Measurements from ENCODE around the gene BAHCC1.

BAHCC1 gene

GRCh38 chr17:81428948-81429774, 33.9 kb downstream of the BAHCC1 start:
- no peak for DNase-seq (ENCODE audit: insufficient read length)
- FAIRE-seq = no peak
- TF ChIP-seq TAF1 (IDR thresholded peaks at IDR 0.05; ENCODE audit: borderline replicate concordance, low read depth, low read length) (no peak), POLR2A (IDR thresholded peaks at IDR 0.05; ENCODE audit: low read depth, low read length) (no peak)

DNA sequence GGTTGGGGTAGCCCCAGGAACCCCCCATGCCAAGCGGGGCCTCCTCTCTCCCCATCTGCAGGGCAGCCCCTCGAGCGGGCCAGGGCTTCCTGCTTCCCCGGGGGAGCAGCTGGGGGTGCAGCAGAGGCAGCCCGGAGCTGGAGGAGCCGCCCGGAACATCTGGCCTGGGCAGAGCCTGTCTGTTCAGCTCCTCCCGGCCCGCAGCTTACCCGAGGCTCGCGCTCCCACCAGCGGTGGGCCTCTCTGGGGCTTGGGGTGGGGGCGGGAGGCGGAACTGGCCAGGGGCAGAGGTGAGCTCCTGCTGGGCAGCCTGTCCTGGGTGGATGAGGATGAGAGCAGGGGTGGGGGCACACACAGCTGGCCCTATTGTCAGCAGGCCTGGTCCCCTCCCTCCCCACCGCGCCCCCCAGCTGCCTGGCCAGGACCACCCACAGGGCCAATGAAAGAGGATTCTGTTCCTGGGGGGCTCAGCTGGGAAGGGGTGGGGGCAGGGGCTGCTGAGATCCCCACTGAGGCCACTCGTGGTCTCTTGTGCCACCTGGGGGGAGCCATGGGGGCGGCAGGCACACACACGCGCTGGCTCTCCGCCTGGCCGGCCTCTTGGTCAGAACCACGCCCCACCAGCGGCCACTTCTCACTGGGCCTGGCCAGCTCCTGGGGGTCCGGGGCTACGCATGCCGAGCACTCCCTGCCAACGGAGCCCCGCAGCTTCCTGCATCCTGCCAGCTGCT, 34.7 kb downstream of the BAHCC1 start:
- DNase-seq (ENCODE audit: insufficient read length) = no peak
- FAIRE-seq = no peak

GRCh38 chr17:81431545-81432482, 36.6 kb downstream of the BAHCC1 start:
- TF ChIP-seq TAF1 (IDR thresholded peaks at IDR 0.05; ENCODE audit: borderline replicate concordance, low read depth, low read length) (no peak), POLR2A (IDR thresholded peaks at IDR 0.05; ENCODE audit: low read depth, low read length) (no peak), POLR2AphosphoS5 (IDR thresholded peaks at IDR 0.05; ENCODE audit: low read depth, low read length) (no peak)
- FAIRE-seq (no peak), DNase-seq (ENCODE audit: insufficient read length) (no peak)

More for the DNA sequence above, 34.7 kb downstream of the BAHCC1 start:
- TF ChIP-seq POLR2A (IDR thresholded peaks at IDR 0.05; ENCODE audit: low read depth, low read length) (no peak), TAF1 (IDR thresholded peaks at IDR 0.05; ENCODE audit: borderline replicate concordance, low read depth, low read length) (no peak), POLR2AphosphoS5 (IDR thresholded peaks at IDR 0.05; ENCODE audit: low read depth, low read length) (no peak)

DNA sequence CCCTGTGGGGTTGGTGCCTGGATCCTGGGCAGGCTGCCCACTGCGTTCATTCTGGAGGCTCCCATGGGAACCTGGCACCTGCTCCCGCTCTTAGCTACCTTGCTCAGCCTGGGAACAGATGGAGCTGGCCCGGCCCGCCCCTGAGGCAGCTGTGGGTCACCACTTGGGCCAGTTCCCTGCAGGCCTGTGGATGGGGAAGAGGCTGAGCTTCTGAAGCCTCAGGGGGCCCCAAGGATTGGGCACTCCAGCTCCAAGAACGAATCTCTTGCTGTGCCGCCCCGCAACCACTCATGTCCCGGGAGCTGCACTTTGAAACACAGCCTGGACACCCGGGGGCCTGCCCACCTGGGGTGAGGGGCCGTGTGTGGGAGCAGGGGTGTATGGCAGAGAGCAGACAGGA, 37.7 kb downstream of the BAHCC1 start:
- DNase-seq (ENCODE audit: insufficient read length) (no peak), FAIRE-seq (no peak)
- TF ChIP-seq POLR2AphosphoS5 (IDR thresholded peaks at IDR 0.05; ENCODE audit: low read depth, low read length) (no peak), POLR2A (IDR thresholded peaks at IDR 0.05; ENCODE audit: low read depth, low read length) (no peak), TAF1 (IDR thresholded peaks at IDR 0.05; ENCODE audit: borderline replicate concordance, low read depth, low read length) (no peak)

DNA sequence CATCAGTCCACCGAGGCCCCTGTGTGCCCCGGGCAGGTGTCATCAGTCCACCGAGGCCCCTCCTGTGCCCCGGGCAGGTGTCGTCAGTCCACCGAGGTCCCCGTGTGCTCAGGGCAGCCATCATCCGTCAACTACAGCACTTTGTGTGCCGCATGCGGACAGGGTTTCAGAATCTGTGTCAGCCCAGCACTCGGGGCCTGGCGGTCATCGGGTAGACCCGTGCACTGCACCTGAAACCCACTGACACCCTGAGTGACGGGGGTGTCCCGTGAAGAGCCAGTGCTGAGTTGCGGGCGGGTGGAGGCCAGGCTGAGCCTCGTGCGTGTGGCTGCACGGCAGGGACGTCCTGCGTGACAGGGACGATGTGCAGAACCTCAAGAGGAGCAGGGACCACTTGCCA, 38.4 kb downstream of the BAHCC1 start:
- TF ChIP-seq POLR2A (IDR thresholded peaks at IDR 0.05; ENCODE audit: low read depth, low read length) = no peak
- no peak for TF ChIP-seq POLR2AphosphoS5 (IDR thresholded peaks at IDR 0.05; ENCODE audit: low read depth, low read length)
- no peak for TF ChIP-seq TAF1 (IDR thresholded peaks at IDR 0.05; ENCODE audit: borderline replicate concordance, low read depth, low read length)
- FAIRE-seq (no peak), DNase-seq (ENCODE audit: insufficient read length) (no peak)

GRCh38 chr17:81434072-81434471, 38.8 kb downstream of the BAHCC1 start:
- TF ChIP-seq POLR2AphosphoS5 (IDR thresholded peaks at IDR 0.05; ENCODE audit: low read depth, low read length) (no peak), POLR2A (IDR thresholded peaks at IDR 0.05; ENCODE audit: low read depth, low read length) (no peak), TAF1 (IDR thresholded peaks at IDR 0.05; ENCODE audit: borderline replicate concordance, low read depth, low read length) (no peak)
- FAIRE-seq = no peak
- DNase-seq (ENCODE audit: insufficient read length) = no peak

DNA sequence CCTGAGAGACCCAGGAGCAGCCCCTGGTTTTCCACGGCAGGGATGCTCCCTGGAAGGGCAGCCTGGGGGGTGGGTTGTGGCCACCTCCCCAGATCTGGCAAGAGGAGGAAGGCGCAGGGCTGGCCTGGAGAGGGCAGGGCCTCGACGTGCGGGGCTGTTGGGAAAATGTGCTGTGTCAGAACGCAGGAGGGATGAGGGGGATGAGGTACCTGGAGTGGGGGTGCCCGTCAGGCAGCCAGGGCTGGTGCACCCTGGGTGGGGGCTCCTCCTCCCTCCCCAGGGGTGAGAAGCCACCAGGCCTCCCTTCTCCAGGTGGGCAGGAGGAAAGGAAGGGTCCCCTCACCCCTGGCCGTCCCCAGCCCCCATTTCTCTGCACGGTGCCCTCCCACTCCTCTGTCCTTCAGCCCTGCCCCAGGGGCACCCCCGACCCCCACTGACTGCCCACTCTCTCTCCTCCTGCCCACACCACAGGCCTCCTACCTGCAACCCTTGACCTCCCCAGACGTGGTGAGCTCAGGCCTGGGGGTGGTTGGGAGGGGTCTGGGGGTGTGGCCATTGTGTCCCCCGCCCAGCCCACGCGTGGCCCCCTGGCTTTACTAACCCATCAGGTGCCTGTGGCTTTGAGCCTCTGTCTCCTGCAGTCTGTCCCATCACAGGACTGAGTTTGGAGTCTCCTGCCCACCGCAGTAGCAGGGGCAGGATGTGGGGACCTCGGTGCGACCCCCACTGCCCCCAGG, 39.6 kb downstream of the BAHCC1 start:
- no peak for TF ChIP-seq POLR2AphosphoS5 (IDR thresholded peaks at IDR 0.05; ENCODE audit: low read depth, low read length)
- no peak for TF ChIP-seq POLR2A (IDR thresholded peaks at IDR 0.05; ENCODE audit: low read depth, low read length)
- TF ChIP-seq TAF1 (IDR thresholded peaks at IDR 0.05; ENCODE audit: borderline replicate concordance, low read depth, low read length) = no peak
- DNase-seq (ENCODE audit: insufficient read length) (no peak), FAIRE-seq (no peak)

GRCh38 chr17:81435652-81436293, 40.5 kb downstream of the BAHCC1 start:
- no peak for DNase-seq (ENCODE audit: insufficient read length)
- FAIRE-seq = no peak

DNA sequence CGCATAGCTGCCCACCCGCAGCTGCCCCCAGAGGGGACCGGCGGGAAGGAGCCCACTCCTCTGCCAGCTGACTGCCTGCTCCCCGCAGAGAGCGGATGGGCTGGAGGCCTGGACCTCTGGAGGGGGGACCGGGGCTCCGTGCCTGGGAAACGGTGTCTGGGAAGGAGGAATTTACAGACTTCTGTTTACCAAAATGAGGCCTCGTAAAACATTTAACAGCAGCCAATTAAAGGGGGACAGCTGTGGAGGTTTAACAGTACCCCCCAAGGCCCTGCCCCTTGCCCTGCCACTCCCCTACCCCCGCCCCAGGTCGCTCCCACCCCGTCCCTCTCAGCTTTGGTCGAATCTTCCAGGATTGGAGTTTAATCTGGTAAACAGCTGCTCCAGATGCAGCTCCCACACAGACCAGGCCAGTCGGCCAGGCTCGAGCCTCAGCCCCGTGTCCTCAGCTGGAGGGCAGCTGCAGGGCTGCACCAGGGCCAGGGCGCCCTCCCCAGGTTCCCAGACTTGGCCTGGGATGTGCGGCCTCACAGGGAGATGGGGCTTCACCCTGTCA, 41.1 kb downstream of the BAHCC1 start:
- no peak for TF ChIP-seq TAF1 (IDR thresholded peaks at IDR 0.05; ENCODE audit: borderline replicate concordance, low read depth, low read length)
- no peak for TF ChIP-seq POLR2A (IDR thresholded peaks at IDR 0.05; ENCODE audit: low read depth, low read length)
- no peak for TF ChIP-seq POLR2AphosphoS5 (IDR thresholded peaks at IDR 0.05; ENCODE audit: low read depth, low read length)
- no peak for DNase-seq (ENCODE audit: insufficient read length)
- no peak for FAIRE-seq

More at GRCh38 chr17:81435652-81436293, 40.5 kb downstream of the BAHCC1 start:
- TF ChIP-seq POLR2A (IDR thresholded peaks at IDR 0.05; ENCODE audit: low read depth, low read length) = no peak

DNA sequence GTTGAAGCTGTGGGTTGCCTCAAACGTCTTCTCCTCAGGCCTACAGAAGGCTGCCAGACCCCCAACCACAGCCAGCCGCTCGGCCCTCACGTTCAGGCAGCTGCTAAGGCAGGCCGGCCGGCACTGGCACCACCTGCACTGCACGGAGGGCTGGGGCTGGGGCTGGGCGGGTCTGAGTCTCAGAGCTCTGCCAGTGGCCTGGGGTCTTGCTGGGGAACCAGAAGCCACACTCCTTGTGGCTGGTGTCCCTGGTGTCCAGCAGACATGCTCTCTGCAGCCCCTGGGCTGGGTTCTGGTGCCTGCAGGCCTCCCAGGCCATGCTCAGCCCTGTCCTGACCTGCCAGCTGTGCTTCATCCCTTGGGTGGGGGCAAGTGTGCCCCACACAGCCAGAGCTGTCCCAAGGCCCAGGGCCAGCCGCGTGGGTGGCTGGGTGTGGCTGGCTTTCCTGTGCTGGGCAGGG, 42.0 kb downstream of the BAHCC1 start:
- TF ChIP-seq TAF1 (IDR thresholded peaks at IDR 0.05; ENCODE audit: borderline replicate concordance, low read depth, low read length) (no peak), POLR2AphosphoS5 (IDR thresholded peaks at IDR 0.05; ENCODE audit: low read depth, low read length) (no peak), POLR2A (IDR thresholded peaks at IDR 0.05; ENCODE audit: low read depth, low read length) (no peak)
- DNase-seq (ENCODE audit: insufficient read length) (no peak), FAIRE-seq (no peak)

Measured in GM12892 (cell line).